RPMI7951 (cell line): ENCODE results near the gene AFAP1L2. TPM values are rescaled to one million over a fixed set of nuclear protein-coding genes. Genes with fewer than 3 reads are reported as not detected.

Source experiments
- DNase-seq: peaks from one replicate; pipeline ENCODE4 v3.0.0-alpha.2; 2012; ENCODE audit warnings: low read depth
- total RNA-seq: library from RNA; depleted of rRNA; stranded (reverse); fragments of >200 nt; shearing (Covaris generic); gene quantifications from 2 replicates; pipeline ENCODE4 v1.2.3, GENCODE V29; 2014; rRNA removed

Gene AFAP1L2
- total RNA-seq, 1 experiment from 2014 or later = 2.0 TPM

DNA sequence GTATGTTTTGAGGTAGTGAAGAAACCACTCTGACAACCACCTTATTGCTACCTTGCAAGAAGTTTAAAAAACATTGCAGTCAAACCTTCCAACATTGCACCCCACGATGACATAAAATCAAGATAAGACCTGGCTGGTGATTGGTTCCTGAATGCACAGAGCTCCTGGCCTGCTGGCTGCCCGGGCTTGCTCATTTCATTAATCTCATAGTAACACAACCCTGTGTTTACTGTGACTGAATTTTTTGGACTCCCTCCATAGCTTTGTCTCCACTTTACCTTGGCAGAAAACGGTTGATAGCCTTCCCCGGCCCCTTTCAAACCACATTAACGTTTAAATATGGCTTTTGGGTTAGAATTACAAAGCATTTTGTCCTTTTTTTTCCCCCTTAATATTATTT, 137.8 kb downstream of the AFAP1L2 start:
- DNase-seq = no peak

DNA sequence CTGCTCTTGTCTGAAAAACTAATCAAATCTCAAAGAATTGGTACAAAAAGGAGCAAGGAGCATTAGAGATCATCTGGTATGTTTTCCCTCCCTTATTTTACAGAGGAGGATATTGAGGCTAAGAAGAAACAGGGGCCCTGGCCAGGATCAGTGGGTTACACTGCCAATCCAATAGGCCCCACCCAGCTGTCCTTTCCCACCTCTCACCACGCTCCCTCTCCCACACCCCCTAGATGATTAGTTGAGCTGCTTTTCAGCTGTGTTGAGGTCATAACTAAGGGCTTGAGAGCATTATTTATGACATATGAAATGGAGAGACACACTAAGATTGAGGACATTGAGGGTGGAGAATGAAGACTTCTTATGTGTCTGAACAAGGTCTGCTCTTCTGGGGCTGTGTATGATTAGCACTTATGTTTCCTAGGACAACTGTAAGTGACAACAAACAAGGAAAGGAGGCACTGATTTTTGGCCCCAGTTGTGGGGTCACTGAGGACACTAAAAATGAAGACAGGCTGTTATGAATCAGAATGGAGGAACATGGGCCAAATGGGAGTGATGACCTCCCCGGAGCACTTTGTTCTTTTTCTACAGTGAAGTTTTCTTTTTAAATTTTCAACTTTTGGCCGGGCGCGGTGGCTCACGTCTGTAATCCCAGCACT, 138.8 kb downstream of the AFAP1L2 start:
- DNase-seq = no peak

DNA sequence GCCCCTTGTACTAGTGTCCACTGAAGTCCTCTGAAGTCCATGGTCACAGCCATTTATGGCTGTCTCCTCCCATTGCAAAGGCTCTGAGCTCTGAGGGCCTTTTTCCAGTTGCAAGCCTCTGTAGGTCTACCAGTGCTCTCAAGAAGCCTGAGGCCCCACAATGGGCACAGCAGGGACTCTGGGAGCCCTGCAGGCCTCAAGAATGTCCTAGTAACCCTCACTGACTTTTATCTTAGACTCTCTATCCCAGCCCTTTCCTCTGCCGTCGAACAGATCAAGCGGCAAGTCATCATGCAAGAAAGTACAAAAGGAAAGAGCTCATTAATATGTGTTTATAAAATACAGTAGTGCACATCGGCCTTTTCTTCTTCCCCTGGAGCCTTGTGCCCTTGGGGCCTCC, 141.8 kb downstream of the AFAP1L2 start:
- DNase-seq = no peak

DNA sequence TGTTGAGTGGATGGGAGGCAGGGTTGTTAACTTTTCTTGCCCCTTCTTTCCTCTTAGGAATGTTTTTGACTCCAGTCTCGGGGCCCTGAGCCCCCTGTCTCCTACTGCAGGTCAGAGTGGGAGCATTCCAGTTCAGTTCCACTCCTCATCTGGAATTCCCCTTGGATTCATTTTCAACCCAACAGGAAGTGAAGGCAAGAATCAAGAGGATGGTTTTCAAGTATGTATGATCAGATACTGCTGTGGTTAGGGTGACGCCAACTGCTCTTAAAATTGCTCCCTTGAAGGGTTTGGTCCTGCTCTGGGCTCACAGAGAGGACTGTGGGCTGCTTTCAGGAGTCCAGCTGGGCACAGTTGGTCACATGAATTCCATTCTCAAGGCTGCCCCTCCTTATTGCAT, 143.2 kb downstream of the AFAP1L2 start:
- DNase-seq = peak; percentile 89

DNA sequence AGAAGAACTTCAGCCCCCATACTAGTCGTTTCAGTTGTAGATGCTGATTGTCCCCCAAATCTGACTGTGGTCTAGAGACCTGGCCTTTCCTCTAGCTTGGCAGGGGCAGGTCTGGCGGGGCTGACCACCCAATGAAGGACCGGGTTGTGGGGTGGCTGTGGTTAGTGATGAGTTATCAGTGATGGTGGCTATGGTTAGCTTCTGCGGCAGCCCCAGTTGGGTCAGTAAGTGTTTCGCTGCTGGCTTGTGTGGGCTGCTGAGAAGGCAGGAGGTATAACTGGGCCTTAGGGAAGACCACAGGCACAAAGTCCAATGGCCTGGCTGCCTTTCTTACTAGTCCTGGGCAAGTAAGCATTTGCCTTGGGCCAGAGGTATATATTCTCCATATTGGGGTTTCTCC, 143.9 kb downstream of the AFAP1L2 start:
- DNase-seq = peak; percentile 52

DNA sequence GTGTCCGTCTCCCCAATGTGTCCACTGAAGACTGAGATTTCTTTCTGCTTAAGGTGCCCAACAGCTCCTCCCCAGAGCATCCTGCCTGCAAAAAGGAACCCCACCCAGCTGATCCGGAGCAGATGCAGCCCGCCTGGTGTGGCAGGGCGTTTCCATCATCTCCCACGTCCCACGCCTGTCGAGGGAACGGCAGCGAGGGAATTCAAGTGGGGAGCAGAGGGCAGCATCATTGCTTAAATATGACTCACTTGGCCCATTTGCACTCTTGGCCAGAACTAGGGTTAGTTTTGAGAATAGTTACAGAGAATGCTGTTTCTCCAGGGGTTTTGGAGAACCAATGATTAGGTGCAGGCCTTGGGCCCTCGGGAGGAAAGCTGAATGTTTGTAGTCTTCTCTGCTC, 144.5 kb downstream of the AFAP1L2 start:
- DNase-seq = peak; percentile 72

DNA sequence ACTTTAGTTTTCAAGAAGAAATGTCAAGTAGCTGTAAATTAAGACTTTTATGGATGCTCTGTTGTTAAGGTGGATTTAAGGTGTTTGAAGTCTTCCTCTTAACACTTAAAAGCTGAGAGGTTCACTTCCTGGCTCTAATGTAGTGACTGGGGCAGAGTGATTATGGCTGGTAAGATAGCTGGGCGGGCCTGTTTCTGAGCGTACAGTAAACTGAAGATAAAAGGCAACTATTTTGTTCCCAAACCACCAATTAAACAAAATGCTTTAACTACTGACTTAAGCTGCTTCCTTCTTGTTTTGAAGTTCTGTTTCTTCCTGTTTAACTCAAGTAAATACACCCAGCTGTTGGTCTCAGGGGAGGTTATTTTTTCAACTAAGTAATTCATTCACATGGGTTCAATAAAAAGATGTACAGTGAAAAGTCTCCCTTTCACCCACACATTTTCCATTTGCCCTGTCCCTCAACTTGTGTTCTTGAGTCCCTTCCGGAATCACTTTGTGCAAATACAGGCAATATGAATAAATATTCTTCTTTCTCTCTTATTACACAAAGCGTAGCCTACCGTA, 145.9 kb downstream of the AFAP1L2 start:
- DNase-seq = peak; percentile 15

DNA sequence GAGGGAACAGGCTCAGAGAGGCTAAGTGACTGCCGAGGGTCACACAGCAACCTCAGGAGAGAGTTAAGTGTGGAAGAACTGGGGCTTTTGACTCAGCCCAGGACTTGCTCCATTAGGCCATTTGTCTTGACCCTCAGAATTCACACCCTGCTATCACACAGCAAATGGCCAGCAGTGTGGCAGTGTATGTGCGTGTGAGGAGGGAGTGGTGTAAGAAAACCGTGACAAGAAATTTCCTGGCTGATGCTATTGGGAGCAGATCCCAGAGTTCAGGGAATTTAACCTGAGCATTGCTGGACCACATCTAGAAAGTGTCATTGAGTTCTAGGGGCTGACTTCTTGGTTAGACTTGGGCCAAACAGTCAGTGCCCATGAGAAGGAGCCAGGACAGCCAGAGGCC, 146.8 kb downstream of the AFAP1L2 start:
- DNase-seq = peak; percentile 3

DNA sequence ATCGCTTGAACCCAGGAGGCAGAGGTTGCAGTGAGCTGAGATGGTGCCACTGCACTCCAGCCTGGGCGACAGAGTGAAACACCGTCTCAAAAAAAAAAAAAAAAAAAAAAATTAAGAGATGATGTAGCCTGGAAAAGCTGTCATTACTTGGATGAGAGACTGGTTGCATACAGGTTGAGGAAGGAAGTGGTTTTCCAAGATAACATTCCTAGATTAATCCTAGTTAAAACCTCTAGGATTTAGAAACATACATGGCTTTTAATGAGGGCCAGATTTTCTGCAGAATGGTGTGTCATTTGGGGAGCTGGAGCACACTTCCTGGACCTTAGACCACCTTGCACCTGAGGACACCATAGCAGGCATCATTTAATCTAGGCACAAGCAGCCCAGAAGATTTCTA, 147.5 kb downstream of the AFAP1L2 start:
- DNase-seq = peak; percentile 59

DNA sequence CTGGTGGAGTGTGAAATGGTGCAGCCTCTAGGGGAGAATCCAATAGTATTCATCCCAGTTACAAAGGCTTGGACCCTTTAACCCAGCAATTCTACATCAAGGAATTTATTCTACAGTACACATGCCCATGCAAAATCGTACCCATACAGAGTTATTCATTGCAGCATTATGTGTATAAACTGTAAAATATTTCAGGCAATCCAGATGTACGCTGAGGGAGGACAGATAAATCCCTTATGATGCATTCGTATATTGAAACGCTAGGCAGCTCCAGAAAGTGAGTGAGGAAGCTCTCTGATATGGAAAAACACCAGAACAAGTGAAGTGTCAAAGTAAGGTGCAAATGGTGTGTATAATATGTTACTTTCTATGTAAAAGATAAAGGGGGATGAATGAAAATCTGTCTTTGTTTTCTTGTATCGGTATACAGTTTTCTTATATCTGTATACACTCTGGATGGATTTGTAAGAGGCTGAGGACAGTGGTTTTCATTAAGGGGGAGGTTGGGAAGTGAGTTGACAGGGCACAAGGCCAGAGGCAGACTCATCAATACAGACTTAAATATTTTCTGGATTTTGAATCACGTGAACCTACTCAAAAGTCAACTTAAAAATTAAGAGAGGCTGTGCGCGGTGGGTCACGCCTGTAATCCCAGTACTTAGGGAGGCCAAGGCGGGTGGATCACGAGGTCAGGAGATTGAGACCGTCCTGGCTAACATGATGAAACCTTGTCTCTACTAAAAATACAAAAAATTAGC, 148.1 kb downstream of the AFAP1L2 start:
- DNase-seq = no peak

DNA sequence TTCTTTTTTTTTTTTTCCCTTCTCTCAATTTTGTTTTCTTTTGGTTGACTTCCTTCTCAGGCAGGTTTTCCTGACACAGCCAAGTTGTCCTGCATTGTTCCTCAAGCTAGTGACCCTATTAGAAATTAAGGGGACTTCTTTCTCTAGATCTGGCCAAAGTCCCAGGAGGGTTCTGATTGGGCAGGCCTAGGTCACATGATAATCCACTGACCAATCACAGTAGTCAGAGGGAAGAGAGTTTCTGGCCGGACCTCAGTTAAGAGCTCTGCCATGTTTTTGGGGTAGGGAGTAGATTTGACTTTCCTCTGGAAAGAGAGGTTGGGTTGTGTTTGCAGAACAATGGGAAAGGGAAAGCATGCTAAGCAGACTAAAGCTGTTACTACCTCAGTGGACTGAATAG, 149.1 kb downstream of the AFAP1L2 start:
- DNase-seq = no peak

DNA sequence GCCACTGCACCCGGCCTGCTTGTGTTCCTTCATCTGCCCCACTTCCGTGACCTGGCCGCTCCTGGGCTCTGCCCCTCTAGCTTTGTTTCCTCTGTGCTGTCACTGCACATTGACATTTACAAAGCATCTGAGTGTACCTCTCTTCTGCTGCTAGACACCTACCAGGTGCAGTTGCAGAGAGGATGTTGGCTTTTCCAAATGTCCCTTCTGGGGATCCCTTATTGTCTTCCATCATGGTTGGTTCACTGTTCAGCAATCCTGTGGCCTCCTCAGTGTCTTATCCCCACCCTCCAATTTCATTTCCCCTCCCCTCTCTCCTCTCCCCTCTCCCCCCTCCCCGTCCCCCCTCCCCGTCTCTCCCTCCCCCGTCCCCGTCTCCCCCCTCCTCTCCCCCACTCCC, 151.4 kb downstream of the AFAP1L2 start:
- DNase-seq = no peak

DNA sequence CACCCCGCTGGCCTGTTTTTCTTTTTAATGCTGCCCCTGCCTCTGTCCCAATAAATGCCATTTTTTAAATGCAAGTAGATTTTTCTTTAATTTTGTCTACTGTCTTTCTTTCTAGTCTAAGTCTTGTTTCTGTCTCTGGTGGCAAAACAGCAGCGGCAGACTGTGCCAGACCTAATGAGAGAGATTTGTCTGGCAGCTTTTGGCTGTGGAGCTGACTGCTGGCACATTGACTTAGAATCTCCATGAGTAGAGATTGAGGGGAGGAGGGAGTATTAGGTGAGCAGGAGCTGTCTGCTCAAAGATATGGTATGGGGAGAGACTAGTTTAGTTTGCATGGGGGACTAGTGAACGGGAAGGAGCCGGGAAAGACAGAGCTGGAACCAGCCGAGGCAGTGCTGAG, 152.2 kb downstream of the AFAP1L2 start:
- no peak for DNase-seq

DNA sequence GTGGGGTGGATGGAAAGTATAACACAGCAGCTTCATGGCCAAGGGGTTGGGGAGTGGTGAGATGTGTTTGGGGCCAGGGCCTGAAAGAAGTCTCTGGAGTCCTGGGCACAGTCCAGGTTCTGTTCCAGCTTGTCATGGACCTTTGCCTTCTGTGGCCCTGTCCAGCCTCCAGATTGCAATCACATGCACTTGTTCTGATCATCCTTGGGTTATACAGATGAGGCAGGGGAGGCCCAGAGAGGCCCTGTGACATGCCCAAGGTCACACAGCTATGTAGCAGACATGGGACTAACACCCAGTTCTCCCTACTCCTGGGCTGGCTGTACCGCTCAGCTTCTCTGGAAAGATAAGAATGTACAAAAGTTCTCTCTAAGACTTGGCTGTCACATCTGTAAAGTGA, 153.6 kb downstream of the AFAP1L2 start:
- no peak for DNase-seq

DNA sequence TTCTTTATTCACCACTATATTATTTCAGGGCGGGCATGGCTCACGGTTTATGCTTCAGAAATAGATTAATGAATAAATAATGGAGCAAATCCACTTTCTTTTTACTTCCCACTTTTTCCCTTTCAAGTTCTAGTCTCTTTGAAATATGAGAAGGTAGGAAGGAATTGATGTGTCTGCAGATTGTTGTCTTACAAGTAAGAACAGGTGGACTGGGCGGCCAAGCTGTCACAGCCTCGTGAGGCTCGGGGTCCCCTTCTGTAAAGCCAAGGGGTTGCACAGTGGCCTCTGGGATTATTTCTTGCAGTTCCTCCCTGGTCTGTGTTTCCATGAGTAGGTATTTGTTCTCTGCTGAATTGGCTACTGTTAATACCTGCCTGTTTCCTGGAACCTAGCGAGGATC, 154.1 kb downstream of the AFAP1L2 start:
- DNase-seq = no peak

DNA sequence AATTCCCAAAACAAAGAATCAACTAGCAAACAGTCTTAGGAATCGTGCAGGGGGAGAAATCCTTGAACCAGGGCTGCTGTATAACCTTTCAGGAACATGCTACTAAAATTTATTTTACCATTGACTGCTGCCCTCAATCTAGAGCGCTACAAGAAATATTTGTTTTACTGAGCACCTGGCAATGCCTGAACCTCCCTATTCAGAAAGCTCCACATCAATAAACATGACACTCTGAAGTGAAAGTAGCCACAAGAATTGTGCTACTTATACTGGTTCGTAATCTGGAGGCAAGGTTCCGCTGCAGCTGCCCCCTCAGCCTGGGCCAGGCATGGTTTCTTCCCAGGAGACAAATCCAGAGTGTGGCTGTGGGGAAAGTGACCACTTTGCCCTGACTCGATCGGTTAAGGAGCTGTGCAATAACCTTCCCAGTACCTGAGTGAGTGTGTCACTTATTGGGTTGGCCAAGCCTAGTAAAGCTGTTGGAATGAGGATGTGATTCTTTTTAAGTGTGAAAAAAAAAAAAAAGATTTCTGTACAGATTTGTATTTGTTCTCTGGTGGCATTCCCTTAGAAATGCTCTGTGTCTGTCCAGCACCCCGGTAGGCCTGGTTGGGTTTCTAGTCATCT, 157.5 kb downstream of the AFAP1L2 start:
- no peak for DNase-seq

DNA sequence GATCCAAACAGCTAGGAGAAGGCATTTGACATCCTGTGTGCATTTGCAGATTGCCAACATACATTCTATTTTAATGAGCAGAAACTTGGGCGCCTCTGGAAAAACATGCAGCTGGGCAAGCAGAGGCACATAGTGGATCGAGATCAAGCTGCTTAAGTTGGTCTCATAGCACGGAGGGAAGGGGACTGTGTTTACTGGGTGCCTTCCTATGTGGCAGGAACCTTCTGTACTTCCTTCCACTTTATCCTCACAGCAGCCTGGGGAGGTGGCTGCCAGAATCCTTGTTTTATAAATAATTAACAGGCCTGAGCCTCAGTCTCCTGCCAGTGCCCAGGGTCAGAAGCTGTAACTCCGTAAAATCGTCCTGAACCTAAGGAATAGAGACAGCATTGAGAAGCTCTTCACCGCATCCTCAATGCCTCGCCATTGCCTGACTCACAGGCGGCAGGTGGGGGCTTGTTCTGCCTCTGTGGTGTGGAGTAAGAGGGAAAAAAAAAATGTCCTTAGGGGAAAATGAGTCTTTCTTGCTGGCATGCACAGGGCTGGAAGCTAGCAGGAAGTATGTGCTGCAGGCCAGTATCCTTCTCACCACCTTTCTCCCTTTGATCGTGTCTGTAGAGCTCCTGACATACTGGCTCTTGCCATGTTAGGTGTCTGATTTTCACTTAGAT, 159.0 kb downstream of the AFAP1L2 start:
- peak; percentile 72 for DNase-seq

Other genes starting within 250 kb of the AFAP1L2 start
- gene CCDC186, start 230.3 kb downstream of the AFAP1L2 start, total RNA-seq = 5.8 and 10.0 TPM in 2 replicates
- not detected in 2 replicates for gene TDRD1, start 225.1 kb downstream of the AFAP1L2 start, total RNA-seq
- gene VWA2, start 165.2 kb downstream of the AFAP1L2 start, total RNA-seq = not detected in 2 replicates